ENCODE data around the gene VAT1L.
"Not testable (repeated sequence)": the region's sequence is repeated elsewhere in the genome, so short reads cannot be mapped to it uniquely, and the experiment has no call there.

VAT1L gene

GRCh38 chr16:77918809-77919707, 130.7 kb downstream of the VAT1L start:
- DNase-seq = no peak

- DNase-seq = no peak
Observed at GRCh38 chr16:77919761-77920415, 131.5 kb downstream of the VAT1L start.

- no peak for DNase-seq
Observed at GRCh38 chr16:77920984-77921383, 132.6 kb downstream of the VAT1L start.

- no peak for DNase-seq
Observed at GRCh38 chr16:77922228-77922754, 133.9 kb downstream of the VAT1L start.

GRCh38 chr16:77925531-77925930, 137.2 kb downstream of the VAT1L start:
- DNase-seq = no peak

GRCh38 chr16:77928096-77928495, 139.7 kb downstream of the VAT1L start:
- DNase-seq = no peak

- no peak for DNase-seq
Observed at GRCh38 chr16:77929004-77929403, 140.6 kb downstream of the VAT1L start.

GRCh38 chr16:77931058-77931457, 142.7 kb downstream of the VAT1L start:
- no peak for DNase-seq

- no peak for DNase-seq
Observed at GRCh38 chr16:77937473-77938149, 149.2 kb downstream of the VAT1L start.

GRCh38 chr16:77938913-77939312, 150.5 kb downstream of the VAT1L start:
- no peak for DNase-seq

- DNase-seq = no peak
Observed at GRCh38 chr16:77939968-77940367, 151.6 kb downstream of the VAT1L start.

- no peak for DNase-seq
Observed at GRCh38 chr16:77943801-77944200, 155.4 kb downstream of the VAT1L start.

GRCh38 chr16:77944631-77945030, 156.3 kb downstream of the VAT1L start:
- DNase-seq = no peak

- DNase-seq = no peak
Observed at GRCh38 chr16:77945126-77945525, 156.8 kb downstream of the VAT1L start.

GRCh38 chr16:77946823-77947222, 158.5 kb downstream of the VAT1L start:
- DNase-seq = no peak

- not testable (repeated sequence) for DNase-seq
Observed at GRCh38 chr16:77947590-77947989, 159.2 kb downstream of the VAT1L start.

GRCh38 chr16:77948835-77949234, 160.5 kb downstream of the VAT1L start:
- no peak for DNase-seq

- no peak for DNase-seq
Observed at GRCh38 chr16:77949445-77949844, 161.1 kb downstream of the VAT1L start.

GRCh38 chr16:77951788-77952187, 163.4 kb downstream of the VAT1L start:
- no peak for DNase-seq

- DNase-seq = no peak
Observed at GRCh38 chr16:77955127-77955526, 166.8 kb downstream of the VAT1L start.

- DNase-seq = no peak
Observed at GRCh38 chr16:77956231-77956630, 167.9 kb downstream of the VAT1L start.

- DNase-seq = no peak
Observed at GRCh38 chr16:77960766-77961165, 172.4 kb downstream of the VAT1L start.

- DNase-seq = no peak
Observed at GRCh38 chr16:77961814-77962213, 173.4 kb downstream of the VAT1L start.
